HL-60 (cell line): Measurements from ENCODE around the gene ZYG11B.

Source experiments
- CTCF ChIP-seq: IDR thresholded peaks from one replicate; pipeline ENCODE4 v1.5.1; 2011; ENCODE audit warnings: low read length, control low read depth, inconsistent platforms; ENCODE audit not compliant: insufficient read depth
- GABPA ChIP-seq: IDR thresholded peaks from 2 replicates; pipeline ENCODE4 v1.6.1; 2012; ENCODE audit warnings: low read depth
- POLR2AphosphoS5 ChIP-seq: IDR thresholded peaks from 2 replicates; pipeline ENCODE4 v1.6.1; 2012; ENCODE audit warnings: low read depth
- REST ChIP-seq: IDR thresholded peaks from 2 replicates; pipeline ENCODE4 v1.6.1; 2012; ENCODE audit warnings: low read depth; ENCODE audit not compliant: insufficient replicate concordance
- SPI1 ChIP-seq: IDR thresholded peaks from 2 replicates; pipeline ENCODE4 v1.6.1; 2012; ENCODE audit warnings: low read depth, mild to moderate bottlenecking, borderline replicate concordance

GRCh38 chr1:52684545-52684944, 41.7 kb upstream of the ZYG11B start:
- no peak for TF ChIP-seq POLR2AphosphoS5
- TF ChIP-seq CTCF = no peak
- TF ChIP-seq SPI1 = no peak
- TF ChIP-seq GABPA = no peak
- TF ChIP-seq REST = no peak
